Gastroesophageal sphincter (tissue), 4 donors: Measurements from ENCODE around the gene KCNIP3. TPM values are rescaled to one million over a fixed set of nuclear protein-coding genes. Genes with fewer than 3 reads are reported as not detected.
"Not testable (repeated sequence)": the region's sequence is repeated elsewhere in the genome, so short reads cannot be mapped to it uniquely, and the experiment has no call there.

Experiments
- ATAC-seq: fragments of 150-250 bp; one replicate; pipeline ENCODE4 v1.9.1; 2016; ENCODE audit warnings: mild to moderate bottlenecking, moderate library complexity
- H3K27ac ChIP-seq, 4 donors: fragments of 200-600 bp; sonication (generic) in 3 of 4; 1 replicate in 3 of 4; 2 replicates in 1 of 4; pipeline ENCODE4 v1.5.1; 2016 to 2019
- H3K27me3 ChIP-seq: fragments of 200-600 bp; sonication (generic); one replicate; pipeline ENCODE4 v1.5.1; 2019
- H3K36me3 ChIP-seq, 2 donors: fragments of 200-600 bp; sonication (generic); one replicate each; pipeline ENCODE4 v1.5.1; 2019; ENCODE audit warnings: control low read depth in 1 of 2
- H3K4me1 ChIP-seq, 3 donors: fragments of 200-600 bp; sonication (generic); 1 replicate in 2 of 3; 2 replicates in 1 of 3; pipeline ENCODE4 v1.5.1; 2016 to 2019; ENCODE audit warnings: control low read depth in 2 of 3
- H3K4me3 ChIP-seq, 2 donors: fragments of 200-600 bp; sonication (generic); one replicate each; pipeline ENCODE4 v1.5.1; 2019; ENCODE audit warnings: mild to moderate bottlenecking in 1 of 2, moderate library complexity in 1 of 2
- H3K9me3 ChIP-seq, 3 donors: fragments of 200-600 bp; sonication (generic); one replicate each; pipeline ENCODE4 v1.5.1; 2017 to 2019; ENCODE audit warnings: control low read depth in 2 of 3
- EP300 ChIP-seq: sonication (generic); formaldehyde crosslinking; IDR thresholded peaks from one replicate; pipeline ENCODE4 v1.6.1; 2017; ENCODE audit warnings: antibody characterized with exemption, mild to moderate bottlenecking
- POLR2A ChIP-seq, 2 donors: fragments of 450-650 bp; IDR thresholded peaks; one replicate each; pipeline ENCODE4 v1.6.1; 2017; ENCODE audit warnings: antibody characterized with exemption in 2 of 2, mild to moderate bottlenecking in 2 of 2, moderate library complexity in 1 of 2
- POLR2AphosphoS5 ChIP-seq: sonication (generic); formaldehyde crosslinking; IDR thresholded peaks from one replicate; pipeline ENCODE4 v1.6.1; 2017; ENCODE audit warnings: antibody characterized with exemption
- WGBS, 2 donors: methylation state at CpG; one replicate each; pipeline ENCODE4 v1.1.5; 2018; ENCODE audit warnings: low coverage in 1 of 2; 5-methylcytosine and 5-hydroxymethylcytosine counted together
- total RNA-seq, 4 donors: library from RNA; depleted of rRNA; stranded (reverse); fragments of >200 nt; gene quantifications; one replicate each; pipeline ENCODE4 v1.1.0, GENCODE V29; 2016
- TF ChIP-seq, protein P1 (sequence below), 4 experiments: fragments of 200-600 bp in 2 of 4; fragments of 450-650 bp in 2 of 4; sonication (generic) in 1 of 4; IDR thresholded peaks; one replicate each; pipeline ENCODE4 v1.5.1; 2017 to 2019; ENCODE audit warnings: antibody characterized with exemption in 4 of 4, mild to moderate bottlenecking in 2 of 4, moderate library complexity in 2 of 4

KCNIP3 gene
- total RNA-seq, 4 donors from 2014 or later: 14.4 to 41.4 (median 20.0) TPM

DNA sequence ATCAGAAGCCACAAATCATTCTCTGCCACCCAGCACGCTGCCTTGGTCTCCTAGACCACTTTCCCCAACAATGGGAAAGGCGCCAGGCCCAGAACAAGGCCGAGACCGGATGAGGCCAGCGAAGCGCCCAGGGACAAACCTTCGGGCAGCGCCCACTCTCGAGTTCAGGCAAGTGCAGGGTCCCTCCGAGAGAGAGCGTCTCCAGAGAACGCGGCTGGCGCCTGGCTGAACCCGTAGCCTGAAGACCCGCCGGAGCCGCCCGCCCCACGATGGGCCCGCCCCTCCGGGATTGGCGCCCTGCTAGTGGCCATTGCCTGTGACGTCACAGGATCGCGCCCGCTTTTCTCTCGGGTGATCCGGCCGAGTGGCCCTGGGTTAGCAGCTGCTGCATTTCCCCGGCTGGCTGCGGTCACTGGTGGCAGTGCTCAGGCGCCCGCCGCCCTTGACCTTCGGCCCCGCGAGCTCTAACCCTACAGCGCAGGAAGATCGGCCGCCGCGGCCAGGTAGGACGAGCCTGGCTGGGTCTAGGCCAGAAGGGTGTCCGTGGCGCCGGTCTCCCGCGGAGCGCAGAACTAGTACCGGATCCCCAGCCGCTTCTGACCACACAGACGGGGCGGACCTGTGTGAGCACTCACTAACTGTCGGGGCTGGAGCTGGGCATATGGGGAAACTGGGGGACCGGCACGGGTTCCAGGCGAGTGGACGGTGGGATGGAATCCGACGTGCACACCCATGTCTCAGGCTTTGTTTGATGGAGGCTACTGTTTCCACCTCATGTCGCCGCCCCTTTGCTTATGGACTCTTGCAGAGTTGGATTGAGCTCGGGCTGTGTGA is 105.4 kb downstream of the KCNIP3 start, which contains the start of gene FAHD2A:
FAHD2A (plus strand) TSS at position 339 of the 834 bp plus-strand sequence. CDS start 2,851 bp downstream, outside the sequence.
- peak; percentile 89 for TF ChIP-seq POLR2AphosphoS5
- TF ChIP-seq EP300: no peak
- TF ChIP-seq, protein P1, sequence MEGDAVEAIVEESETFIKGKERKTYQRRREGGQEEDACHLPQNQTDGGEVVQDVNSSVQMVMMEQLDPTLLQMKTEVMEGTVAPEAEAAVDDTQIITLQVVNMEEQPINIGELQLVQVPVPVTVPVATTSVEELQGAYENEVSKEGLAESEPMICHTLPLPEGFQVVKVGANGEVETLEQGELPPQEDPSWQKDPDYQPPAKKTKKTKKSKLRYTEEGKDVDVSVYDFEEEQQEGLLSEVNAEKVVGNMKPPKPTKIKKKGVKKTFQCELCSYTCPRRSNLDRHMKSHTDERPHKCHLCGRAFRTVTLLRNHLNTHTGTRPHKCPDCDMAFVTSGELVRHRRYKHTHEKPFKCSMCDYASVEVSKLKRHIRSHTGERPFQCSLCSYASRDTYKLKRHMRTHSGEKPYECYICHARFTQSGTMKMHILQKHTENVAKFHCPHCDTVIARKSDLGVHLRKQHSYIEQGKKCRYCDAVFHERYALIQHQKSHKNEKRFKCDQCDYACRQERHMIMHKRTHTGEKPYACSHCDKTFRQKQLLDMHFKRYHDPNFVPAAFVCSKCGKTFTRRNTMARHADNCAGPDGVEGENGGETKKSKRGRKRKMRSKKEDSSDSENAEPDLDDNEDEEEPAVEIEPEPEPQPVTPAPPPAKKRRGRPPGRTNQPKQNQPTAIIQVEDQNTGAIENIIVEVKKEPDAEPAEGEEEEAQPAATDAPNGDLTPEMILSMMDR (IDR thresholded peaks at IDR 0.05): peak in 2 of 4 experiments; percentile 11 to 12
- TF ChIP-seq POLR2A (IDR thresholded peaks at IDR 0.05): peak; percentile 72 to 74
- 0% methylated on average over 1 to 8 of the region's 64 CpGs for WGBS, 2 donors
- H3K4me1 ChIP-seq: peaks cover 0 to 29% (median 13%) of the 10 kb centered on the region in 3 donors
- H3K4me3 ChIP-seq: peak within 1 kb of the TSS; percentile 69 to 93
- no peaks in the 10 kb centered on the region for H3K9me3 ChIP-seq
- no peaks in the 10 kb centered on the region for H3K27me3 ChIP-seq
- H3K27ac ChIP-seq: peak within 1 kb of the TSS; percentile 60 to 92 (median 84)
- ATAC-seq: peak; percentile 98
- peaks cover 0 to 13% of the 10 kb centered on the region in 2 donors for H3K36me3 ChIP-seq

DNA sequence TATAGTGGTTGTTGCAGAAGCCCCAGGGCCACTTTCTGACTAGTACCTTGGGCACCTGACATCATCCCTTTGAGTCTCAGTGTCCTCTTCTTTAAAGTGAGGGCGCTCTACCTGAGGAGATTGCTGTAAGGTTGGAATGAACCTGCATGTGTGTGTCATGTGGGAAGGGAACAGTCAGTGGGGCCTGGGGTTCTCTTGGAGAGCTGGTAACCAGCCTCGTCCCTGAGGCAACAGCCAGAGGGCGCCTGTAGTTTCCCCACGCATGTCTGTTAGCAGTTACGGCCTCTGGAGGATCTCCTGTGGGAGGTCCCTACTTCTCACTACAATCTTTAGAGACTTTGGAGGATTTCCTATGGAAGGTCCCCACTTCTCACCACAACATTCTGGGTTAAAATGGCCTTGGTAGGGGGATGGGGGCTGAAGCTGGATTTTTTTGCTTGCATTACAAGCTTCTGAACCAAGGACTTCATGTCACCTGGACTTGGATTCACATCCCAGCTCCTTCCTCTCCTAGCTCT is 106.1 kb downstream of the KCNIP3 start:
- not testable (repeated sequence) for H3K9me3 ChIP-seq, H3K27me3 ChIP-seq
- TF ChIP-seq, protein P1 (IDR thresholded peaks at IDR 0.05): peak in 2 of 4 experiments; percentile 11 to 58
- peaks cover 0 to 18% of the 10 kb centered on the region in 2 donors for H3K36me3 ChIP-seq
- H3K4me3 ChIP-seq: peak overlapping the region; percentile 69 to 93
- WGBS, 2 donors: 0% methylated on average over 1 of the region's 5 CpGs; no CpG with 5 or more reads in 1 of the 2 donors
- H3K27ac ChIP-seq: peak overlapping the region in 3 of 4 donors; percentile 81 to 92 (median 88)
- peak; percentile 7 for ATAC-seq
- H3K4me1 ChIP-seq: peaks cover 0 to 29% (median 13%) of the 10 kb centered on the region in 3 donors

DNA sequence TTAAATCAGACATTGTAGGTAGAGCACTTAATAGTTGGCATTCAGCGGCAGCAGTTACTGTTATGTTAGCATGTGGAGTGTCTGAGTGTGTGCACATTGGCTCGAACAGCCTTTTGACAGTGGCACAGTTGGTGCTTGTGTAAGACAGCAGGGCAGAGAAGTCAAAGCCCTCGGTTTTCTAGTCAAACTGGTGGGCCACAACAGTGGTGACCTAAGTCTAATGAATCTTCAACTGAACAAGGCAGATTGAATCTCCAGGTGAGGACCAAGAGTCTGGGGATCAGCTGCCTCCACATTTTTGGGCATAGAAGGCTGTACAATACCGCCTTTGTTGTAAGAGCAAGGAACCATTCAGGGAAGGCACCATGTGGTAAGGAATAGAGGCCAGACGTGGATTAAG is 106.7 kb downstream of the KCNIP3 start:
- H3K9me3 ChIP-seq, ATAC-seq, H3K27me3 ChIP-seq, H3K27ac ChIP-seq: not testable (repeated sequence)
- WGBS, 2 donors: 84 to 87% methylated on average over 5 of the region's 5 CpGs
- Histone ChIP-seq H3K4me3 (peak overlapping the region in 1 of 2 donors; percentile 93), H3K4me1 (peaks cover 0 to 29% (median 13%) of the 10 kb centered on the region in 3 donors), H3K36me3 (peaks cover 0 to 24% of the 10 kb centered on the region in 2 donors)

DNA sequence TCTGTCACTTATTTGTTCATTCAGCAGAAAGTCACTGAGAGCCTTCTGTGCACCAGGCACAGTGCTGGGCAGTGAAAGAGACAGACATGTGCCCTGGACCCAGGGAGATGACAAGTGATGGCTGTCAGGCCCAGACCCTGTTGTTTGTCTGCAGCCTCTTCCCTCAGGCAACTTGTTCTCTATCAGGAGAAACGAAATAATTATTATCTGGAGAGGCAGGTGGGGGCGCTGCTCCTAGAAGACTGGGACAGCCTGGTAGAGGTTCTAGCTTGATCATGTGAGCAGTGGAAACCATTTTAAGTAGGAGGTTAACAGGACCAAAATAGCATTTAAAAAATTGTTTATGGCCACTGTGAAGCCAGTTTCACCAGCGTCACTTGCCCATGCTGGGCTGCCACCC is 107.5 kb downstream of the KCNIP3 start:
- H3K4me3 ChIP-seq, H3K9me3 ChIP-seq, H3K27ac ChIP-seq, ATAC-seq, H3K27me3 ChIP-seq: not testable (repeated sequence)
- 80 to 100% methylated on average over 1 to 3 of the region's 3 CpGs for WGBS, 2 donors
- Histone ChIP-seq H3K36me3 (peaks cover 0 to 28% of the 10 kb centered on the region in 2 donors), H3K4me1 (peaks cover 0 to 29% (median 13%) of the 10 kb centered on the region in 3 donors)

DNA sequence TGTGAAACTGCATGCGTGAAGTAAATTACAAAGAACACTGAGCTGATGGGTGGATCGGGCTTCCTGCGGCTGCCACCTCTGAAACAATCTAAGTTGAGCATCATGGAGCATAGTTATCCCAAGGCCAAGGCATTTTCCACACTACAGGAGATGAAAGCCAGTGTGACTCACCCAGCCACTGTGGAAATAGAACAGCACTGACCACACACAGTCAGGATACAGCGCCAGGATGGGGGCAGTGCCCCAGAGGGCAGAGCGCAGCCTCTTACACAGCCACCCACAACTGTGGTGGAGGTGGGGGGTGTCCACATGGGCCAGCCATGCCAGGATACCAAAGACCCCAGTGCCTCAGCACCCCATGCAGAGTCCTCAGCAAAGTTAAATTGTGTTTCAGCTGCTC is 114.1 kb downstream of the KCNIP3 start:
- H3K27me3 ChIP-seq, ATAC-seq, H3K9me3 ChIP-seq, H3K27ac ChIP-seq, H3K4me1 ChIP-seq, H3K4me3 ChIP-seq: not testable (repeated sequence)
- no CpG with 5 or more reads among the region's 5 CpGs for WGBS, 2 donors
- peaks cover 0 to 61% of the 10 kb centered on the region in 2 donors for H3K36me3 ChIP-seq

DNA sequence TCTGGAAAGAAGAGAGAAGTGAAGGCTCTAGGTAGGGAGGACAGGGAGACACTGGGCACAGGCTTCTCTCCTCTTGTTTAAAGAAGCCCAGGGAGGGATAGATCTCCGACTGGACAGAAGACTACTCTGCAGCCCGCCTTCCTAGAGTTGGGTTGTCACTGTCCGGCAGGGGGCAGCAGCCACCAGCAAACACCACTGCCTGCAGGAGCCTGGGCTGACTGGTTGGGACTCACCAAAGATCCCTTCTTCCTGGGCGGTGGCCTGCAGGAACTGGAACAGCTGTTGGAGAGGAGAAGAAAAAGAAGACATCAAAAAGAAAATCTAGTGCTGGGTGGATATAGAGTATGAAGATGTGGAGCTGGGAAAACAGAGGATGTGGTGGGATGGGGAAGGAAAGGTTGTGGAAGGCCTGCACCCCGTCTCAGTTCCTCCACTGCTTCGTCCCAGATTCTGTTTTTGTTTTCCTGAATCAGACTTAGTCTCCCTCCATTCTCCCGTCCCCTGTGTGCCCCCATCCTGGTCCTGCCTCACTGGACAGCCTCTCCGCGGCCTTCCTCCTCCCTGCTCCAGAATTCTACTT is 117.0 kb downstream of the KCNIP3 start:
- H3K27ac ChIP-seq, H3K4me3 ChIP-seq, H3K27me3 ChIP-seq, H3K4me1 ChIP-seq, H3K9me3 ChIP-seq: not testable (repeated sequence)
- ATAC-seq: peak; percentile 93
- peaks cover 0 to 38% of the 10 kb centered on the region in 2 donors for H3K36me3 ChIP-seq
- TF ChIP-seq, protein P1 (IDR thresholded peaks at IDR 0.05): peak; percentile 69 to 89 (median 88)
- WGBS, 2 donors: 4 to 50% methylated on average over 4 to 9 of the region's 9 CpGs

DNA sequence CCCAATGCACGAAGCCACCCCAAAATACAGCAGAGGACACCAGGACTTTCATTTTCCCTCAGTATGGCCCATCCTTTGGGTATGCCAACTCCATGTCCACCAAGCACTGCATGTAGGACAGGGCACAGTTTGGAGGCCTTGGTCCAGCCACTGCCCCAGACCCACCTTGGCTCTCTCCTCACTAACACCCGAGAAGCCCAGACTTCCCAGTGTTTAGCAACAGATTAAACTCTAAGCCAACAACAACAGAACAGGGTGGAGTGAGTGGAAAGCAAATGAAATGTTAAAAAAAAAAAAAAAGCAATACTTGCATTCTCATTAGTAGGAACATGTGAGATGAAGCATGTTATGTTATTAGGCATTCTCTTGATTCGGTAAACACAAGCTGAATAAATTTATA is 118.0 kb downstream of the KCNIP3 start:
- H3K9me3 ChIP-seq, H3K27ac ChIP-seq, H3K27me3 ChIP-seq, H3K4me1 ChIP-seq, ATAC-seq, H3K4me3 ChIP-seq: not testable (repeated sequence)
- peaks cover 0 to 32% of the 10 kb centered on the region in 2 donors for H3K36me3 ChIP-seq
- 63 to 76% methylated on average over 1 to 2 of the region's 3 CpGs for WGBS, 2 donors

DNA sequence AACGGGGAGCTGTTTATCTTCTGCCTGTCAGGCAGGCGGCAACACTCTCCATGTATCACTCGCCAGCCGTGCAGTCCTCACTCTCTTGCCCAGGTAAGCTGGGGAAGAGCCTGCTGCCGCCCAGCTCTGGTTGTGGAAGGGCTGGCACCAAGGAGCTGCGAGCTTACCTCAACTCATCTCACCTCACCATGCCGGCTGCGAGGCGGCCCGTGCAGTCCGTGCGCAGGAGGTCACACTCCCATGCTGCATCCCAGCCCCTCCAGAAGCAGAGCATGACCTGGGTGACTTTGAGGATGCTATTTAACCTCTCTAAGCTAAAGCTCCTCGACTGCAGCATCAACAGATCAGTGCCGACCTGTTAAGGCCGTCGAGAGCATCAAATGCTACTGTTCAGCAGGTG is 118.4 kb downstream of the KCNIP3 start:
- H3K4me3 ChIP-seq, H3K27me3 ChIP-seq, H3K9me3 ChIP-seq, ATAC-seq, H3K27ac ChIP-seq, H3K4me1 ChIP-seq: not testable (repeated sequence)
- 76 to 90% methylated on average over 5 to 7 of the region's 16 CpGs for WGBS, 2 donors
- peaks cover 0 to 28% of the 10 kb centered on the region in 2 donors for H3K36me3 ChIP-seq

DNA sequence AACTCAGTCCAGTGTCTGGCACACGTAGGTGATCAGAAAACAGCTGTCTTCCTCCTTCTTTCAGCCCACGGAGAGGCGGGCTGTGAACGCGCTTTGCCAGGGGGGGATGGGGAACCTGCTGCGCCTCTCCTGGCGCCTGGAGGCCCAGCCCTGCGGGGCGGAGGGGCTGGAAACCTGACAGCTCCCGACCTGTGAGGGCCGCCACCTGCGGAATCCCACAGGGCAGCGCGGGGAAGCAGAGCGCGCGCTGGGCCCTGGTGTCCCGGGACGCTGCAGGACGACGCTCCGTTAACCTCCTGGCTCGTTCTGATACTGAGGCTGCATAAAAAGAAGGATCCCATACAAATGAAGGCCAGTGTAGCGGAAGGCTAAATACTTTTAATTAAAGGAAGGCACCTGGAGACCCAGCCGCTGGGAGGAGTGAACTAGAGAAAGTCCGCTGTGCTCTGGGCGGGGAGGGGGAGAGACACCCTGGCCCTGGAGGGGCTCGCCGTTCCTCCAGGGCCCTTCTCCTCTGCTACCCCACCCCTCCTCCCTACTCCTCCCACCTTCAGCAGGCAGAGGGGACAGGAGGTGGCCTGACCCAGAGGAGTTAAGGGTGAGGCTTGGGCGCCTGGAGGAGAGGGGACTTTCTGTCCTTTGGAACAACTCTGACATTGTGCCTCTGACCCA is 130.2 kb downstream of the KCNIP3 start:
- H3K4me1 ChIP-seq, H3K36me3 ChIP-seq, H3K4me3 ChIP-seq, H3K27me3 ChIP-seq, H3K9me3 ChIP-seq, H3K27ac ChIP-seq, ATAC-seq: not testable (repeated sequence)
- no CpG with 5 or more reads among the region's 30 CpGs for WGBS, 2 donors
